HUES6 (cell line): Measurements from ENCODE around the gene TCF7L1.
"Not testable (repeated sequence)": the region's sequence is repeated elsewhere in the genome, so short reads cannot be mapped to it uniquely, and the experiment has no call there.

Experiments
- H3K27ac ChIP-seq: 2 replicates; pipeline ENCODE4 v1.7.0; 2013; ENCODE audit warnings: low read depth, mild to moderate bottlenecking, low read length, inconsistent platforms
- H3K27me3 ChIP-seq: 2 replicates; pipeline ENCODE4 v1.6.1; 2013; ENCODE audit warnings: low read length; ENCODE audit not compliant: control insufficient read depth, insufficient read depth
- H3K36me3 ChIP-seq: 2 replicates; pipeline ENCODE4 v1.6.1; 2013; ENCODE audit warnings: low read length; ENCODE audit not compliant: control insufficient read depth, insufficient read depth
- H3K4me1 ChIP-seq: 2 replicates; pipeline ENCODE4 v1.6.1; 2013; ENCODE audit warnings: low read length; ENCODE audit not compliant: control insufficient read depth, insufficient read depth
- H3K4me3 ChIP-seq: 2 replicates; pipeline ENCODE4 v1.5.1; 2013; ENCODE audit warnings: low read depth, low read length
- H3K9ac ChIP-seq: one replicate; pipeline ENCODE4 v1.6.1; 2013; ENCODE audit warnings: mild to moderate bottlenecking, low read length
- H3K9me3 ChIP-seq: 2 replicates; pipeline ENCODE4 v1.6.1; 2013; ENCODE audit warnings: low read depth, low read length; ENCODE audit not compliant: control insufficient read depth, insufficient read depth

TCF7L1 gene

GRCh38 chr2:85110991-85111560 lies 22.1 kb upstream of the TCF7L1 start:
- Histone ChIP-seq H3K9ac (no peak overlapping the region), H3K36me3 (no peaks in the 10 kb centered on the region), H3K4me3 (no peak overlapping the region), H3K27ac (no peak overlapping the region), H3K27me3 (peaks cover 49% of the 10 kb centered on the region), H3K9me3 (no peaks in the 10 kb centered on the region), H3K4me1 (no peaks in the 10 kb centered on the region)

GRCh38 chr2:85111819-85112281 lies 21.3 kb upstream of the TCF7L1 start:
- Histone ChIP-seq H3K27ac (no peak overlapping the region), H3K4me1 (no peaks in the 10 kb centered on the region), H3K9ac (no peak overlapping the region), H3K9me3 (no peaks in the 10 kb centered on the region), H3K36me3 (no peaks in the 10 kb centered on the region), H3K4me3 (no peak overlapping the region), H3K27me3 (peaks cover 57% of the 10 kb centered on the region)

- Histone ChIP-seq H3K9ac (no peak overlapping the region), H3K4me1 (no peaks in the 10 kb centered on the region), H3K9me3 (no peaks in the 10 kb centered on the region), H3K4me3 (no peak overlapping the region), H3K27me3 (peaks cover 68% of the 10 kb centered on the region), H3K27ac (no peak overlapping the region), H3K36me3 (no peaks in the 10 kb centered on the region)
Measured at GRCh38 chr2:85112906-85113625, 20.1 kb upstream of the TCF7L1 start.

GRCh38 chr2:85114586-85115330 lies 18.4 kb upstream of the TCF7L1 start:
- H3K27ac ChIP-seq: no peak overlapping the region
- H3K4me1 ChIP-seq: peaks cover 3% of the 10 kb centered on the region; the same call in 1 of the 2 replicates
- H3K27me3 ChIP-seq: peaks cover 84% of the 10 kb centered on the region
- H3K36me3 ChIP-seq: no peaks in the 10 kb centered on the region
- H3K4me3 ChIP-seq: no peak overlapping the region
- H3K9me3 ChIP-seq: no peaks in the 10 kb centered on the region
- H3K9ac ChIP-seq: no peak overlapping the region

- H3K4me3 ChIP-seq: no peak overlapping the region
- H3K4me1 ChIP-seq: peaks cover 8% of the 10 kb centered on the region; the same call in 1 of the 2 replicates
- H3K36me3 ChIP-seq: no peaks in the 10 kb centered on the region
- H3K9me3 ChIP-seq: no peaks in the 10 kb centered on the region
- H3K27ac ChIP-seq: no peak overlapping the region
- H3K27me3 ChIP-seq: peaks cover 91% of the 10 kb centered on the region
- H3K9ac ChIP-seq: no peak overlapping the region
Measured at GRCh38 chr2:85116207-85116606, 17.0 kb upstream of the TCF7L1 start.

GRCh38 chr2:85119900-85120299 lies 13.3 kb upstream of the TCF7L1 start:
- H3K27ac ChIP-seq: no peak overlapping the region
- H3K27me3 ChIP-seq: peaks cover 71% of the 10 kb centered on the region
- H3K9ac ChIP-seq: no peak overlapping the region
- H3K9me3 ChIP-seq: no peaks in the 10 kb centered on the region
- H3K4me1 ChIP-seq: peaks cover 8% of the 10 kb centered on the region; the same call in 1 of the 2 replicates
- no peak overlapping the region for H3K4me3 ChIP-seq
- no peaks in the 10 kb centered on the region for H3K36me3 ChIP-seq

- Histone ChIP-seq H3K27me3 (peaks cover 67% of the 10 kb centered on the region), H3K4me1 (peaks cover 8% of the 10 kb centered on the region; the same call in 1 of the 2 replicates), H3K36me3 (no peaks in the 10 kb centered on the region), H3K4me3 (no peak overlapping the region), H3K9me3 (no peaks in the 10 kb centered on the region), H3K27ac (no peak overlapping the region), H3K9ac (no peak overlapping the region)
Measured at GRCh38 chr2:85120363-85120762, 12.8 kb upstream of the TCF7L1 start.

GRCh38 chr2:85126462-85126861 lies 6.7 kb upstream of the TCF7L1 start:
- not testable (repeated sequence) for H3K4me1 ChIP-seq, H3K27ac ChIP-seq, H3K9ac ChIP-seq, H3K4me3 ChIP-seq, H3K9me3 ChIP-seq, H3K36me3 ChIP-seq
- H3K27me3 ChIP-seq: peaks cover 39% of the 10 kb centered on the region

GRCh38 chr2:85129861-85130260 lies 3.3 kb upstream of the TCF7L1 start:
- no peaks in the 10 kb centered on the region; the same call in 1 of the 2 replicates for H3K4me1 ChIP-seq
- no peak overlapping the region for H3K27ac ChIP-seq
- no peaks in the 10 kb centered on the region for H3K9me3 ChIP-seq
- no peaks in the 10 kb centered on the region for H3K36me3 ChIP-seq
- H3K27me3 ChIP-seq: peaks cover 35% of the 10 kb centered on the region; the same call in 1 of the 2 replicates
- H3K9ac ChIP-seq: no peak overlapping the region
- no peak overlapping the region for H3K4me3 ChIP-seq

- Histone ChIP-seq H3K36me3 (no peaks in the 10 kb centered on the region), H3K27me3 (peaks cover 39% of the 10 kb centered on the region; the same call in 1 of the 2 replicates), H3K9ac (no peak overlapping the region), H3K9me3 (no peaks in the 10 kb centered on the region), H3K4me3 (no peak overlapping the region), H3K4me1 (peaks cover 2% of the 10 kb centered on the region; the same call in 1 of the 2 replicates), H3K27ac (no peak overlapping the region)
Measured at GRCh38 chr2:85130407-85130806, 2.8 kb upstream of the TCF7L1 start.

- Histone ChIP-seq H3K9ac (no peak overlapping the region), H3K27ac (no peak overlapping the region), H3K27me3 (peaks cover 46% of the 10 kb centered on the region), H3K36me3 (no peaks in the 10 kb centered on the region), H3K4me3 (no peak overlapping the region), H3K4me1 (peaks cover 8% of the 10 kb centered on the region), H3K9me3 (no peaks in the 10 kb centered on the region)
Measured at GRCh38 chr2:85131116-85131515, 2.1 kb upstream of the TCF7L1 start.
